Stimulated activated CD4-positive, alpha-beta T cell treated with anti-CD3 and anti-CD28 coated beads, Interleukin-2, amount 100 ng/mL, for 48 hours (primary cell): ENCODE measurements around the gene FBXO38.

ENCODE experiments used
- DNase-seq, 2 donors: peaks; one replicate each; pipeline ENCODE4 v3.0.0-alpha.2; 2020

FBXO38 gene

DNA sequence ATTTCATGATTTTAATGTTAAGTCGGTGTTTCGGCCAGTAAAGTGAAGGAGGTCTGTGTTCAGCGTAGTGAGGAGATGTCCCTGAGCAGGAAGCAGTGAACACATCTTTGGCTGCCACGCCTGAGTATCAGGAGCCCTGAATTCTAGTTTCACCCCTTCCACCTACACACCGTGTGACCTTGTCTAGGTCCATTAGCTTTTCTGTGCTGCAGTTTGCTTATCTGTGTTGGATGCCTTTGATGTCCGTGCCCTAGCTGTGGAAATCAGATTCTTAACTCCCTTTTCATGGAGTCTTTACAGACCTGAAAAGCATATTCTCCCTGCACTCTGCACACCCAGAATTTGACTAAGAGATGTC is 601 bp downstream of the FBXO38 start:
- DNase-seq, result no peak

DNA sequence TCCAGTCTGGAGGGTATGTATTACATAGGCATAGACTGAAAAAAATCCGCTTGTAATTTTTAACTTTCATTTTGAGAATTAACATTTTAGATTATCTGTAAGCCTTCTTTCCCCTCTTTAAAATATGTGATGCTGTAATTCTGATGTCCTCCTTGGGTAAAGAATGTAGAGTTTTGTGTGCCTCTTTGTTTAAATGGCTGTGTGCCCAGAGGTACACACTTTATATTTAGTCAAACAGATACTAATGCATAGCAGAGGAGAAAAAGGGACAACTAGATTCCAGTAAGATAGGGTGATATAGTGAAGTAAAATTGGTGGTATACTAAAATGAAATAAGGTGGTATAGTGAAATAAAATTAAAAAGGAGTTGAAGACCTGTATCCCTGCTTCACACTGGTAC is 1.3 kb downstream of the FBXO38 start:
- DNase-seq, result no peak

DNA sequence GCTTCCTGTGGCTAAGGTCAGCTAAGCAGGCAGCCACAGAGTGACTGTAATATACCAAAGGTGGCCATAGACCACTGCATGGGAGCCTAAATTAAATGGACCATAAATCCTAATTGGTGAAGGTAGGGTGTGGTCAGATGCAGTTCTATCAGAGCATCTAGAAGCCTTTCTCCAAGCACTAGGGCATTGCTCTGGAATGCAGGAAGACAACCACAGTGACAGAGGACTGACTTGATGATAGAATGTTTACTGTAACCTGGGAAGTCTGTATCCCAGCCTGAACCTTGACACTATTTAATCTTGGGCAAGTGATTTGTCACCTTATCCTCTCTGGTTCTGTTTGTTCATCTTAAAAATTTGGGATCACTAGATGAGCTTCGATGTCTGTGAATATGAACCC is 2.3 kb downstream of the FBXO38 start:
- DNase-seq, result no peak

DNA sequence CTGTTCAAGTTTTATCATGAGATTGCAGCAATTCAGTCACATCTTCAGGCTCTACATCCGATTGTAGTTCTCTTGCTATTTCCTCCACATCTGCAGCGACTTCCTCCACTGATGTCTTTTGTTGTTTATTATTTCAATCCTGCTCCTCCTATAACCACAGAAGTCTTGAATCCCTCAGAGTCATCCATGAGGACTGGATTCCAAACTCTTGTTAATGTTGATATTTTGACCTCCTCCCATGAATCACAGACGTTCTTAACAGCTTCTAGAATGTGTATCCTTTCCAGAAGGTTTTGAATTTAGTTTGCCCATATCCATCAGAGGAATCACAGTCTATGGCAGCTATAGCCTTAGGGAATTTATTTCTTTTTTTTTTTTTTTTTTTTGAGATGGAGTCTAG is 3.6 kb downstream of the FBXO38 start:
- DNase-seq, result no peak

DNA sequence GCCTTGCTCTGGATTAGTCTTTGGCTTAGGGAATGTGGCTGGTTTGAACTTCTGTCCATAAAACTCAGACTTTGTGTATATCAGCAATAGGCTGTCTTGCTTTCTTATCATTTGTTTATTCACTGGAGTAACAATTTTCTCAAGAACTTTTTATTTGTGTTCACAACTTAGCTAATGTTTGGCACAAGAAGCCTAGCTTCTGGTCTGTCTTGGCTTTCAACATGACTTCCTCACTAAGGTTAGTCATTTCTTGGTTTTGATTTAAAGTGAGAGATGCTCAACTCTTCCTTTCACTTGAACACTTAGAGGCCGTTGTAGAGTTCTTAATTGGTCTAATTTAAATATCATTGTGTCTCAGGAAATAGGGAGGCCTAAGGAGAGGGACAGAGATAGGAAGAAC is 4.9 kb downstream of the FBXO38 start:
- DNase-seq, result no peak

DNA sequence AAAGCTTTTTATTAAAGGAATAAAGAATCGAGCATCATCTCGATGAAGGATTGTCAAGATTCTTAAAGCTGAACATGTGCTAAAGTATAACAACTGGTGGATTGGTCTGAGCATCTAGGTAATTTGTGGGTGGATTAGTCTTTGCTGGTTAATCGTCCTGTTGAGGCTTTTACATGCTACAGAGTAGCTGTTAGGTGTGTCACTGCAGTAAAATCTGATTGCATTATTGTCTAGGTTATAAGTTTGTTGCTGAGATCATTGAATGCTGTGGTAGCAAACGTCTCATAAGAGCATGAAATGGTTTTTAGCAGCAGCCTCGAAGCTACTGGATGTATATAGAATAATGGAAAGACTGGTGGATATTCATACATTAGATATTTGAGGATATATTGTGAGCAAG is 7.2 kb downstream of the FBXO38 start:
- DNase-seq, result no peak

DNA sequence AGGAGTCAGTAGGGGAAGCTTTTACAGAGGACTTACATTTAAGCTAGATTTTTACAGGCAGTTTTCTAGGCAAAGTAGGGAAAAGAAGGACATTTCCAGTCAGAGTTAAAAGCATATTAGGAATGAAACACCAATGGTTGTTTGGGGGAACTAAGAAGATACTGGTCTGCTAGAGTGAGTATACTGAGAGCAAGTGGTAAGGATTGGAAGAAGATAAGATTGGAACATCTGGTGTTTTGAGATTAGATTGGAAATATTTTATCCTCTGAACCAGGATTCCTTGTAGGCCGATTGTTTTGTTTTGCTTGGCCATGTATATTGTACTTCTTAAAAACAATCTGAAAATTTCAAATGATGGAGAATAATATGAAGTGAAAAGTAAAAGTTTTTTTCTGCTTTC is 7.7 kb downstream of the FBXO38 start:
- no peak for DNase-seq

DNA sequence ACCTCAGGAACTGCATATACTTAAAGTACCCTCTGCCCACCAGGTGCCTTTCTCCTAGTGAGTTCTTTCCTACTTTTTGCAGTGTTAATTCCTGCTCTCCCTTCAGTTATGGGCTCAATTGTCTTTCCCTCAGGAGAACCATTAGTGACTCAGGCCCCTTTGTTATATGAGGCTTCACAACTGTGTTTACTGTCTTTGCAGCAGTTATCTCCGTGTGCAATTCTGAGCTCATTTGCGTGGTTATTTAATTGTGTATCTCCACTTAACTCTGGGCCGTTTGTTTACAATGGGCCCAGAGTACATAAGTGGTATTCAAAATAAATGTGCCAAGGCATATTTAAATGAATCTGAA is 9.6 kb downstream of the FBXO38 start:
- no peak for DNase-seq

DNA sequence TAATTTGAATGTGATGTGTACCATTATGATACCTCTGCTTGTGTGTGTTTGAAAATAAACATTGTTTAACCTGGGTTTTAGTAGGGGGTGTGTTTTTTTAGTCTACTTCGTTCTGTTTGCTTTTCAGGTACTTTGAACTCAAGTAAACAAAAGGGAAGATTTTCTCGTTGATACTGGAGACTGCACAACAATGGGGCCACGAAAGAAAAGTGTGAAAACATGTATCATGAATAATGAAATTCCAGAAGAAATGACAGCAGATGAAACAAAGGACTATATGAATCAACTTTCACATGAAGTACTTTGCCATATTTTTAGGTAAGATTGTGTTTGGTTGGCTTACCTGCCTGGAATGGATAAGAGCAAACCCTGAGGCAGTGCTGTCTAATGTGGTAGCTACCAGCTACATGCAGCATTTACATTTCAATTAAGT is 10.8 kb downstream of the FBXO38 start:
- DNase-seq, result no peak

DNA sequence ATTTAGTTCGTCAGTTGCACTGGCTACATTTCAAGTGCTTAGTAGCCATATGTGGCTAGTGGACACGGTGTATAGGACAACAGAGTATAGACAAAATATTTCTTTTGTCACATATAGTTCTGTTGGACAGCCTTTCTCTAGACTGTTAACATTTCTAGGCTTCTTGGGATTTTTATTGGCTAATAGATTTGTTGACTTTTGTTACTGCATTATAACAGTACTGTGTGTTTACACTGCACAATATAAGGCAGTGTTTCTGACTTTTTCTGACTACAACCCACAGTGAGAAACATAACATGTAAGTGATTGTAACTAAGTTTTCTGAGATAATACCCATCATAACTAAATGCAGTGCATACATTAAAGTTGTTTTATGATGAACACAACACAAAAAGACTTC is 11.3 kb downstream of the FBXO38 start:
- DNase-seq, result no peak

DNA sequence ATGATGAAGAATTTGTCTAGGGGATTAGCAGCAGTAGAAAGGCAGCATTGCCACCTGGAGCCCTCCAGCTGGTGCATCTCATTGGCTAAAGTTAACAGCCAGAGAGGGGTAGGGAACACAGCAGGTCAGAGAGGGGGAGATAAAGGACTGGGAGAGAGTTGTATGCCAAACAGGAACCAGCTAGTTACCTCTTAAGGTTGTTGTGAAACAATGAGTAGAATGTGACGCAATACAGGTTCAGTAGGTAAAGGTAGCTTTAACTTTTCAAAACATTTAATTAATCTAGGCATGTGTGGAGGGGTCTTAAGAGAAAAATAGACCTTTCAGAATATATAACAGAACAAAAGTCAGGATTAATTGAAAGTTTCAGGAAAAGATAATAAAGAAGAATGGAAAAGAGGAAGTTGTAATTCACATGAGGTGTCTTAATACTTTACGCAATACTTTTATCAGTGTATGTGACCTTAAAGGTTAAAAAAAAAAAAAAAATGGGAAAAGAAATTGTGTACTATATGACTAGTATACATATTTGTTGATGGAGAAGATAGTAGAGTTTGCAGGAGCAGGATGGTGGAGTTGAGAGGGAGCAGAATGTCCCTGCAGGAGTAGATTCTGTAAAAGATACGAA is 14.3 kb downstream of the FBXO38 start:
- DNase-seq, result no peak

DNA sequence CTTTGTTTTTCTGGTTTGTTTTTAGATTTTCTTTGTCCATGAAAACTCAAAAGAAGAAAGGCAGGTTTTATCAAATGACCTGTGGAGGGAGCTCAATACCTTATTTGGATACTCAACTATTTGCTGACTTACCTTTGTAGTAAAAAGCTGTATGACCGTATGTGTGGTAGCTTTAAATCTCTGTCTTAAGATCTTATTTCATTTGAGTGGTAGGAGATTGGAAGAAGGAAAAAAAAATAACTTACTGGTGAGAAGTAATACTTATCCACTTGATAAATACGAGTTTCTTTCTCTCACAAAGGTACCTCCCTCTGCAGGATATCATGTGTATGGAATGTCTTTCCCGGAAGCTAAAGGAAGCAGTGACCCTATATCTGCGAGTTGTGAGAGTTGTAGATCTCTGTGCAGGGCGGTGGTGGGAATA is 15.0 kb downstream of the FBXO38 start:
- no peak for DNase-seq

DNA sequence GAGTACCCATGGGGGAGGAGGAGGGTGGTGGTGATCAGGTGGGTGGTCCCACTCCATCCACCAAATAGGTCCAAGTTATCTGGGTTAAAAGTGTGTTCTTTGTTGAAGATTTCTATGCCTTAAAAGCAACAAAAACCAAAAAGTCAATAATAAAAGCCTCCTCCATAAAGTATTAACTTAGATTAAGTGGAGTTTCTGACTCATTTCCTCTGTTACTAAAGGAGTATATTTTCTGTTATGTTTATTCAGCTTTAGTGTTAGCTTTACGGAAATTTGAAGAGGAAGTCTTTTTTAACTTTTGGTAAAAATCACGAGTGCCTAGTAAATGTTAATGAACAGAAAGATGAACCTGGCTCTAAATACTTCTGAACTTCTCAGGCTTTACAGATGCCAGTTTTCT is 17.8 kb downstream of the FBXO38 start:
- DNase-seq, result no peak

DNA sequence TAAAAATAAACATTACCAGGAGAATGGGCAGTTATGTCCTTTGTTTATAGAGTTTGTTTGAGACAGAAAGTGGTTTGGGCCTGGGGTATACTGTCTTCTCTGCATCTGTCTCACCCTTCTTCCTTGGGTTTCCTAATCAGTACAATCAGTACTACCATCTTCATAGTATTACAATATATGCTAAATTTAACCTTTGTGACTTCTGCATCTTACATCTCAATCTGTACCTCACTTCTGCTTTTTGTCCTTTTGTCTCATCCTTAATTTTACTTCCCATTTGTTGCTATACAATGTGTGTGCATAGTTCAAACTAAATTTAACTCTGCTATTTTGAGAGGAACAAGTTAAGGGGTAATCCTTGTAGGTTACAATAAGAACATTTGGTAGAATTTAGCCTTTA is 19.6 kb downstream of the FBXO38 start:
- DNase-seq, result no peak

DNA sequence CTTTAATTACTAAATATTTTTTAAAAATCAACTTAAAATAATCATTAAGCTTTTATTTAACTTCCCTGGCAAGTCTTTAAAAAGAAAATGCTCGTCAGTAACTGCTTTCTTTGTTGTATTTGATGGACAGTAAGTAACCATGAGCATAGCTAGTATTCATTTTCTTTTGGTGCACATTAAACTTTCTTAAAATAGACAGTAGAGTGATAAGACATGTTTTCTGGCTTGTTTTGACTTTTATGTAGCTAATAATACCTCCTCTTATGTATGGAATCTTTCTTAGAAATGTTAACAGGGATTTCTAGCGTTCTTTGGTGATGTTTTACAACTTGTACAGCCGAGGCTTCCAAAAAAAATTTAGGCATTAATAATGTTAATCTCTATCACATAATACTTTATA is 22.6 kb downstream of the FBXO38 start:
- no peak for DNase-seq

DNA sequence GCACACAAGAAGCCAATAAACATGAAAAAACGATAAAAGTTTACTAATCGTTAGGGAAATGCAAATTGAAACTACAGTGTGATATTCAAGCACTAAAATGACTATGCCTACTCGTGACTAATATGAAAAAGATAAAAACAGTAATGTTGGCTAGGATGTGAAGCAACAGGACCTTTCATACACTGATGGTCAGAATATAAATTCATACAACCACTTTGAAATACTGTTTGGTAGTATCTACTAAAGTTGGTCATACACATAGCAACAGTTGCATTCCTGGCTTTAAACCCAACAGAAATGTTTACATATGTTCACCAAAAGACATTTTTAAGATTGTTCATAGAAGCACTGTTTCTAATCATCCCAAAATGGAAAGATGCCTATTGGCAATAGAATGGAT is 24.3 kb downstream of the FBXO38 start:
- no peak for DNase-seq

DNA sequence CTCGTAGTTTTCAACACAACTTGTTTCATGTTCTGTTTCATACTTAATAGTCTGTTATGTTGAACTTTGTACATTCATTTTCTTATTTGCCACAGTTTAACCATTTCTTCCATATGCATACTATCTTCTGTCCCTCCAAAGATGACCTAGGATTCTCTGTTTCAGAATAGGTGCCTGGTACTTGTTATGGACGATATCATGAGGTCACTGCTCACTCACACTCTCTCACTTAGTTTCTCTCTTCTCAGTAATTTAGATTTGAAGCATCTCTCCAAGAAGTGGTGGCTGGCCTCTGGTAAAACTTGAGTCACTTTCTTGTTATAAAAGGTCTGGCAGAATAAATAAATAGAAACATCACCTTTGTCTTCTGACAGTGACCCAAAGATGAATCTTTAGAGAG is 28.4 kb downstream of the FBXO38 start:
- no peak for DNase-seq

DNA sequence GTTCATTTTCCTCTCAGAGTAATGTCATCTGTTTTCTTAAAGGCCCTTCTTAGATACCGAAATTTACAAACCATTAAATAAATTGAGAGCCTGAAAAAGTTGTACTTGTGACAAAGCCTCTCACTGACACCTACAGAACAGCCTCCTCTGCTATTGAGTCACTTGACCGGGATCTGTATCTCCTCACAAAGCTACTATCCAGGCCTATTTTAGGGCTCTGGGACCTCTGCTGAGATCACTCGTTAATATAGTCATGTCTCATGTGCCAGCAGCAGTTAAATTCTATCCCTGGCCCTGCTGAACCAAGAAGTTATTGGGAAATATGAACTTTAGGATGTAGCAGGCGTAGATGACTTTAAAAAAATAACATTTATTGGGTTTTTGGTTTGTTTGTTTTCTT is 31.1 kb downstream of the FBXO38 start:
- no peak for DNase-seq

DNA sequence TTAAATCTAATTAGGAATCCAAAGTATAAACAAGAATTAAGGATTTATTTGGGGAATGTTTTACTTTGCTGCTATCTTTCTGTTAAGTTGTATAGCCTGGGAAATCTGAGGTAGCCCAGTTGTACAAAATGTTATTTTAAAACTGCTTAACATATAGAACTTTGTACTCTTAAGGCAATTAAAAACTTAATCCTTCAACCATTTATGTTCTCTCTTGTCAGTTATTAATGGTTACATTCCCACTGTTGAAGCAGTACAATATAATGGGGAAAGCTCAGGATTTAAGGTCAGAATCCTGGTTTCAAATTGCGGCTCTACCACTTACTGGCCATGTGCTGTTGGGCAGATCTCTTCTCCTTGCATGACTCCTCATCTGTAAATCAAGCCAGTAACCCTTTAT is 32.7 kb downstream of the FBXO38 start:
- DNase-seq, result no peak

DNA sequence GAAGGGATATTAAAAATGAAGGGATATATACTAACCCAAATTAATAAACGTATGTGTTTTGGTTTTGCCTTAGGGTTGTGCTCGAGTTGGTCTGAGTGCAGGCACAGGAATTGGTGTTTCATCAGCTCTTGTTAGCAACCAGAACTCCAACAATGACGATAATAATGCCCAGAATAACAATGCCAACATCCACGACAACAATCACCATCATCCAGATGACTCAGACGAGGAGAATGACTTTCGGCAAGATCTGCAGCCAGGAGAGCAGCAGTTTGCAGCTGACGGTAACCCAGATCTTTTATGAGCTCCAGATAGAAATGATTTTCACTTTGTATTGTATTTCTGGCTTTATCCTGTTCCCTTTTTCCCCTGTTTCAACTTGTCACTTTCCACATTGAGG is 33.2 kb downstream of the FBXO38 start:
- no peak for DNase-seq

DNA sequence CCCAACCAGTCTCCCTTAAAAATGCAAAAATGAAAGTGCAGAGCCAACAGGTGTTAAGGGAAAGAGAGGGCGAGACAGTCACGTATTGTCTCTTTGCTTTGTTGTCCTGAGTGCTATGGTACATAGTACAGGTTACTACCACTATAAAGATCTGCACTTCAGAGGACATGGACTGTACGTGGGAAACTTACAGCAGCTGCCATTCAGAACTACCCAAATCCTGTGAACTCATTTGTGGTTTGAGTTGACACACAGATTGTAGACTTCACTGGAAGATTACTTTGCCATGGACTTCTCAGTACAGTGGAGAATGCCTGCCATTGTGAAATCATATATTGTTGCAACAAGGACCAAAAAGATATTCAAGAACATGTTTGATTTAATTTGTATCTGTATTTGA is 34.8 kb downstream of the FBXO38 start:
- no peak for DNase-seq

DNA sequence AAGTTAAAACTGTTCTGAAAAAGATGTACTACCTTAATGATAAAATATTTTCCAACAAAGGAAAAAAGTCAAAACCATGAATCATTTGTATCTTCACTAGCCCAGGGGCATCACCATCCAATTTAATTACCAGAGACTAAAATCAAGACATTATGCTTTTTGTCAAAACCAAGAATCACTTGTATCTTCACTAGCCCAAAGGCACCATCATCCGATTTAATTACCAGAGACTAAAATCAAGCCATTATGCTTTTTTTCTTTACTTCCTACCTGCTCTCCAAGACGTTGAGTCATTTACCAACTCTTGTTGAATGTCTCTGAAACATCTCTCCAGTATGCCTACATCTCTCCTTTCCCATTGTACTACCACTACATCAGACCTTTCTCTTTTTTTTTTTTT is 37.9 kb downstream of the FBXO38 start:
- no peak for DNase-seq

DNA sequence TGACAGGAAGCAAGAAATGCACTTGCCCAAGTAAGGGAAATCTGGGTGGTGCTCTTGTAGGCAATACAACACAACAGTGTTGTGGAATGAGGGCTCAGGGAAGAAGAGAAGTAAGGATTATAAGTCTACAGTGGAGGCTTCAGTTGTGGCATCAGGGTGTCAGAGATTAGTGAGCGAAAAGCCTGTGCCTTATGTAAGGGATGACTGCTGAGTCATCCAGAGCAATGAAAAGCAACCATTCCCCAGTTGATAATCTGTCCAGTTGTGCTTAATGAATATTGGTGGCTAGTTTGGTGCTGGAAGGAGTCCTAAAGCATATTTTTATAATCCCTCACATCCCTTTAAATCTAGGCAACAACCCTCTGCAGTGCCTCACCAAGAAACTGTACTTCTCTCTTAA is 42.0 kb downstream of the FBXO38 start:
- no peak for DNase-seq

DNA sequence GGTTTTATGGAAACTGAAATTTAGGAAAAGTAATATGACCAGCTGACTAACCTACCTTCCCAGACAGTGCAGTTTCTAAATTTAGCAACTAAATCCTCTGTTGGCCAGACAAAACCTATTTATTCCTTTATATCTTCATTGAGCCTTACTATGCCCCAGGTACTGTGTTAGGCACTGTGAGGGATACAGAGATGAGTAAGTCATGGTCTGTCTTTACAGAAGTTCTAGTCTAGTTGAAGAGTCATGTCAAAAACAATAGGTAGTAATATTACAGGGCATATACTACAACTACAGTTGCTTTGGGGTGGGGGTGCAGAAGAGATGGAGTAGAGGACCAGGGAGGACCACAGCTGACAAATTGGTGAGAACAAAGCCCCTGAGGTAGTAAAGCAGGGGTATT is 42.8 kb downstream of the FBXO38 start:
- DNase-seq, result no peak

DNA sequence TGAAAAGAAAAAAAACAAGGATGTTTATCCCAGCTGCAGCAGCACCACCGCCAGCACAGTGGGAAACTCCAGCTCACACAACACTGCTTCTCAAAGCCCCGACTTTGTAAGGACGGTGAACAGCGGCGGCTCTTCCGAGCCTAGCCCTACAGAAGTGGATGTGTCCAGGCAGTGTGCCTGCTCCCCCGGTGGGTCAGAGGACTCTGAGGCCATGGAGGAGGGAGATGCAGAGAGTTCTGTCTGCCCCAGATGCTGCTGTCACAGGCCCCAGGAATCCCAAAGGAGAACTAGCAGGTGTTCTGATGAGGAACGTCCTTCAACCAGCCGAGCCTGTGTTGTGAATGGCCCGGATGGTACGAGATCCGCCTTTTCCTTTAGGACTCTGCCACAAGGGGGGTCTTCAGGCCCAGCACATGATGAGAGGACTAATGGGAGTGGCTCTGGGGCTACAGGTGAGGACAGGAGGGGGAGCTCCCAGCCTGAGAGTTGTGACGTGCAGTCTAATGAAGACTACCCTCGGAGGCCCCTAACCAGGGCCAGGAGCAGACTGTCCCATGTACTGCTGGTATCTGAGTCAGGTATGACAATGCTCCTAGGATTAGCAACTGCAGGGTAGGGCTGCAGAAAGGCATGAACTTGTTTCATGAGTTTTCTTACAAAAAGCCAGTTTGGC is 43.7 kb downstream of the FBXO38 start:
- no peak for DNase-seq

DNA sequence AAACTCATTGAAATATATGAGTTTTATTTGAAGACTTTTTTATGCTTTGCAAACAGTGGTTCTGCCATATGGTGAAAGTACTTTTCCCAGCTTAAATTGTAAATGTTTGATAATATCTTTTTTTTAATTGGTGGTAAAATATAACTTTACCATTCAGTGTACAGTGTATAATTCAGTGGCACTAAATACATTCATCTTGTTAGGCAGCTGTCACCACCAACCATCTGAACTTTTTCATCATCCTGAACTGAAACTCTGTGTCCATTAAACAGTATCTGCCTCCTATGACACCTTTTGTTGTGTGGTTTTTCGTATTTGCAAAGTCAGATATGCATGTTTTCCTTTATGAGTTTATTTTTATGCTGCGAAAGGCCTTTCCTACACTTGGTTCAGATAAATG is 45.1 kb downstream of the FBXO38 start:
- DNase-seq, result no peak
